ENCODE results near the gene PDE8B.
"Not testable (repeated sequence)": the region's sequence is repeated elsewhere in the genome, so short reads cannot be mapped to it uniquely, and the experiment has no call there.

PDE8B gene

GRCh38 chr5:77380636-77381035 is 170.2 kb downstream of the PDE8B start:
- DNase-seq (ENCODE audit: low spot score), result no peak
- in situ Hi-C loops (cut with MboI; ENCODE audit: low sequenced_read_pairs, unreplicated experiment), result no loop called here
- TF ChIP-seq, protein P1, sequence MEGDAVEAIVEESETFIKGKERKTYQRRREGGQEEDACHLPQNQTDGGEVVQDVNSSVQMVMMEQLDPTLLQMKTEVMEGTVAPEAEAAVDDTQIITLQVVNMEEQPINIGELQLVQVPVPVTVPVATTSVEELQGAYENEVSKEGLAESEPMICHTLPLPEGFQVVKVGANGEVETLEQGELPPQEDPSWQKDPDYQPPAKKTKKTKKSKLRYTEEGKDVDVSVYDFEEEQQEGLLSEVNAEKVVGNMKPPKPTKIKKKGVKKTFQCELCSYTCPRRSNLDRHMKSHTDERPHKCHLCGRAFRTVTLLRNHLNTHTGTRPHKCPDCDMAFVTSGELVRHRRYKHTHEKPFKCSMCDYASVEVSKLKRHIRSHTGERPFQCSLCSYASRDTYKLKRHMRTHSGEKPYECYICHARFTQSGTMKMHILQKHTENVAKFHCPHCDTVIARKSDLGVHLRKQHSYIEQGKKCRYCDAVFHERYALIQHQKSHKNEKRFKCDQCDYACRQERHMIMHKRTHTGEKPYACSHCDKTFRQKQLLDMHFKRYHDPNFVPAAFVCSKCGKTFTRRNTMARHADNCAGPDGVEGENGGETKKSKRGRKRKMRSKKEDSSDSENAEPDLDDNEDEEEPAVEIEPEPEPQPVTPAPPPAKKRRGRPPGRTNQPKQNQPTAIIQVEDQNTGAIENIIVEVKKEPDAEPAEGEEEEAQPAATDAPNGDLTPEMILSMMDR (IDR thresholded peaks at IDR 0.05; ENCODE audit: borderline replicate concordance, control extremely low read depth, extremely low read depth, insufficient read depth, missing control alignments), result no peak

DNA sequence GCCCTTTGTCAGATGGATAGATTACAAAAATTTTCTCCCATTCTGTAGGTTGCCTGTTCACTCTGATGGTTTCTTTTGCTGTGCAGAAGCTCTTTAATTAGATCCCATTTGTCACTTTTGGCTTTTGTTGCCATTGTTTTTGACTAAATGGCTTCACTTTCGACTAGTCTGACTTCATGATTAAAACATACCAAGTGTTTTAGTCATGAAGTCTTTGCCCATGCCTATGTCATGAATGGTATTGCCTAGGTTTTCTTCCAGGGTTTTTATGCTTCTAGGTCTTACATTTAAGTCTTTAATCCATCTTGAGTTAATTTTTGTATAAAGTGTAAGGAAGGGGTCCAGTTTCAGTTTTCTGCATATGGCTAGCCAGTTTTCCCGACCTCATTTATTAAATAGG is 172.9 kb downstream of the PDE8B start:
- in situ Hi-C loops (cut with MboI; ENCODE audit: low sequenced_read_pairs, unreplicated experiment), result not testable (repeated sequence)

GRCh38 chr5:77386340-77386739 is 175.9 kb downstream of the PDE8B start:
- DNase-seq (ENCODE audit: low spot score); in situ Hi-C loops (cut with MboI; ENCODE audit: low sequenced_read_pairs, unreplicated experiment): not testable (repeated sequence)

More for the DNA sequence above, 172.9 kb downstream of the PDE8B start:
- not testable (repeated sequence) for DNase-seq (ENCODE audit: low spot score)

DNA sequence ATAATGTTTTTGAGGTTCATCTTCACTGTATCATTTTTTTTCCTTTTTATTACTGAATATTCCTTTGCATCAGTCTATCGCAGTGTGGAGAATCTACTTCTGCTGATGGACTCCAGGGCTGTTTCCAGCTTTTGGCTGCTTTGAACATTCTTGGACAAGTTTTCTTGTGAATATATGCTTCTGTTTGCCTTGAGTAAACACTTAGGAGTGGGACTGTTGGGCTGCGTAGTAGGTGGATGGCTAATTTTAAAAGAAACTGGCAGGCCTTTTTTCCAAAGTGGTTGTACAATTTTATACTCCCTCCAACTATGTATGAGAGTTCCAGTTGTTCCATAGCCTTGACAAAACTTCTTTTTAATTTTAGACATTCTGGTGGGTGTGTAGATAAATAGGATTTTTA is 179.3 kb downstream of the PDE8B start:
- TF ChIP-seq, protein P1 (IDR thresholded peaks at IDR 0.05; ENCODE audit: borderline replicate concordance, control extremely low read depth, extremely low read depth, insufficient read depth, missing control alignments), result no peak
- DNase-seq (ENCODE audit: low spot score), result no peak
- in situ Hi-C loops (cut with MboI; ENCODE audit: low sequenced_read_pairs, unreplicated experiment), result no loop called here

DNA sequence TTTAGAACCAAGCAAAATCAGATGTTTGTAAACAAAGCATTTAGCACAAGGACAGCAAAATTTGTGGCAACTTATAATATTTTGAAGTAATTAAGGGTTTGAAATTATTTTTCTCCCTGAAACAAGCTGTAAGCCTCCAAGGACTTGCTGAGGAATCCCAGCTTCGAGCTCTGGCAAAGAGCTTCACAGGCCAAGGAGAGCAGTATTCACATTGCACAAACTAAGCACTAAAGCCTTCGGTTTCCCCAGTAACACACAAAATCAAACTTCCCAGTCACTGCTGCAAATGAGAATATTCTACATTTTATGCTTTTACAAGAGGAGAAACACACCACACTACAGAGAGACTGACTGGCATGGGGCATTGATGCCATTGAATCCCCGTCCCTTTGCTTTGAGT is 179.7 kb downstream of the PDE8B start:
- TF ChIP-seq, protein P1 (IDR thresholded peaks at IDR 0.05; ENCODE audit: borderline replicate concordance, control extremely low read depth, extremely low read depth, insufficient read depth, missing control alignments), result no peak
- in situ Hi-C loops (cut with MboI; ENCODE audit: low sequenced_read_pairs, unreplicated experiment), result no loop called here
- DNase-seq (ENCODE audit: low spot score), result no peak

- in situ Hi-C loops (cut with MboI; ENCODE audit: low sequenced_read_pairs, unreplicated experiment), result no loop called here
- TF ChIP-seq, protein P1 (IDR thresholded peaks at IDR 0.05; ENCODE audit: borderline replicate concordance, control extremely low read depth, extremely low read depth, insufficient read depth, missing control alignments), result no peak
- no peak for DNase-seq (ENCODE audit: low spot score)
Measured at GRCh38 chr5:77390795-77391194, 180.3 kb downstream of the PDE8B start.

DNA sequence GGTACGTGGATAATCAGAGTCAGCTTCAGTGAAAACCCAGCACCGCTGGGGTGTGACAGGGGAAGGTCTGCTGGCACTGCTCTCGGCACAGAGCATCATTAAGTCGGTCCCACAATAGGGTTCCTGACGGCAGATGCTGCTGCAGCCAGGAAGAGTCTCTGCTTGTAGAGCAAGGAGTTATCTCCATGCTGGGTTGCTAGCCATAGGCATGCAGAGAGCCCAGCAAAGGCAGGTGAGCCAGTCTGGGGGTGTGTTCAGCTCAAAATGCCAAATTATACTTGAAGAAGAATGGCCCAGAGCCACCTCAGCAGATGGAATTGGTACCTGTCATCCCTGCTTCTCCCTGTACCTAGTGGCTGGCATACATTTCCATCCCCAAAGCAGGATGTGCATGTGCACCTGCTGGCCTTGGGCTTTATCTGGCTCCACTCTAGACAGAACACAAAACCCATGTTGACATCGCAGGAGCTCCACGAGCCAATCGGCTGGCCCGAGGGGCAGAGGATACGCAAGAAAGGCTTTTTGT is 180.8 kb downstream of the PDE8B start:
- in situ Hi-C loops (cut with MboI; ENCODE audit: low sequenced_read_pairs, unreplicated experiment), result no loop called here
- DNase-seq (ENCODE audit: low spot score), result no peak
- TF ChIP-seq, protein P1 (IDR thresholded peaks at IDR 0.05; ENCODE audit: borderline replicate concordance, control extremely low read depth, extremely low read depth, insufficient read depth, missing control alignments), result no peak

- DNase-seq (ENCODE audit: low spot score), result no peak
- in situ Hi-C loops (cut with MboI; ENCODE audit: low sequenced_read_pairs, unreplicated experiment), result no loop called here
- TF ChIP-seq, protein P1 (IDR thresholded peaks at IDR 0.05; ENCODE audit: borderline replicate concordance, control extremely low read depth, extremely low read depth, insufficient read depth, missing control alignments), result no peak
Measured at GRCh38 chr5:77394064-77394715, 183.7 kb downstream of the PDE8B start.
